Vagina (tissue), 2 donors: Measurements from ENCODE around the gene GPRIN2. TPM values are rescaled to one million over a fixed set of nuclear protein-coding genes. Genes with fewer than 3 reads are reported as not detected.
A peak's percentile ranks its signal among the peaks of the same experiment; 100 is the strongest.
"Not testable (repeated sequence)": the region's sequence is repeated elsewhere in the genome, so short reads cannot be mapped to it uniquely, and the experiment has no call there.

ENCODE experiments used
- DNase-seq, 2 donors: peaks; one replicate each; pipeline ENCODE4 v3.0.0-alpha.2; 2017; ENCODE audit errors: extremely low spot score in 2 of 2
- H3K27ac ChIP-seq: fragments of 200-600 bp; sonication (generic); one replicate; pipeline ENCODE4 v1.5.1; 2019
- H3K27me3 ChIP-seq: fragments of 200-600 bp; sonication (generic); one replicate; pipeline ENCODE4 v1.5.1; 2019
- H3K36me3 ChIP-seq, 2 donors: fragments of 200-600 bp; sonication (generic); one replicate each; pipeline ENCODE4 v1.5.1; 2017 to 2019
- H3K4me1 ChIP-seq: fragments of 200-600 bp; sonication (generic); one replicate; pipeline ENCODE4 v1.5.1; 2019
- H3K4me3 ChIP-seq, 2 donors: fragments of 200-600 bp; sonication (generic); 1 replicate in 1 of 2; 2 replicates in 1 of 2; pipeline ENCODE4 v1.5.1; 2016 to 2019
- H3K9me3 ChIP-seq: fragments of 200-600 bp; sonication (generic); one replicate; pipeline ENCODE4 v1.5.1; 2019
- intact Hi-C: fragments of 100-400 bp; cut with DNase I; formaldehyde crosslinking; loops from one replicate; pipeline ENCODE4 v1.15.1; 2023
- total RNA-seq: library from RNA; depleted of rRNA; stranded (reverse); fragments of >200 nt; gene quantifications from one replicate; pipeline ENCODE4 v1.2.3, GENCODE V29; 2016

GPRIN2 gene
- total RNA-seq, 1 donor from 2014 or later = 5.6 TPM

DNA sequence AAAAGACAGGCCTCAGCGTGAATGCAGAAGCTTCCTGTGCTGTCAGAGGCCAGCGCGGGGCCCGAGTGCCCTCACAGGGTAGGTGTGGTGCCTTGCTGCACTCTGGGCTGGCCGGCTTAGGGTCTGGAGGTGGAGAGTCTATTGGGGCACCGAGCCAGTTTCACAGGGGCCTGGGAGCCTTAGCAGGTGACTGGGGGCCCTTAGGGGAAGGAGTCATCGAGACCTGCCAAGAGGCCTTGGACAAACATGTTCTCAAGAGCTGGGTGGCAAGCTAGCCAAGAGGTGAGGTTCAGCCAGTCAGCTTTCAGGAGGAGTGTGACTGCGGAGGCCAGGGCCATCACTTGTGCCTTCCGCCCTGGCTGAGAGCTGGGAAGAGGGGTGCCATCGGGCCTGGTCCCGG lies 26.1 kb upstream of the GPRIN2 start:
- H3K36me3 ChIP-seq, H3K4me1 ChIP-seq, H3K9me3 ChIP-seq, H3K4me3 ChIP-seq, DNase-seq, H3K27me3 ChIP-seq, intact Hi-C loops, H3K27ac ChIP-seq: not testable (repeated sequence)

DNA sequence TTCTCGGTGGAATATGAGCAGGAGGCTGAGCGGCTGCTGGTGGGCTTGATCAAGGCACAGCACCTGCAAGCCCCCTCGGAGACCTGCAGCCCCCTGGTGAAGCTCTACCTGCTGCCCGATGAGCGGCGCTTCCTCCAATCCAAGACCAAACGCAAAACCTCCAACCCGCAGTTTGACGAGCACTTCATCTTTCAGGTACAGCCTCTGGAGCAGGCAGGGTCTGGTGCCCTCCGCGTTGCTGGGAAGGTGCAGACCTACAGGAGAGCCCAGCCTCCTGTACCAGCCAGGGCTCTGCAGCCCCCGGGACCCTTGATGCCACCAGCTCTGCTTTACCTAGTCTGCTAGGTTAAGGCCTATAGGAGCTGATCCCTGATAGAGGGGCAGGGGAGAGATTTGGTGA lies 25.5 kb upstream of the GPRIN2 start:
- H3K4me1 ChIP-seq, H3K27me3 ChIP-seq, H3K9me3 ChIP-seq, H3K27ac ChIP-seq, H3K4me3 ChIP-seq, DNase-seq, H3K36me3 ChIP-seq, intact Hi-C loops: not testable (repeated sequence)

GRCh38 chr10:46579378-46579777 lies 22.9 kb upstream of the GPRIN2 start:
- H3K36me3 ChIP-seq, H3K4me3 ChIP-seq, H3K27ac ChIP-seq, H3K9me3 ChIP-seq, H3K4me1 ChIP-seq, intact Hi-C loops, H3K27me3 ChIP-seq, DNase-seq: not testable (repeated sequence)

DNA sequence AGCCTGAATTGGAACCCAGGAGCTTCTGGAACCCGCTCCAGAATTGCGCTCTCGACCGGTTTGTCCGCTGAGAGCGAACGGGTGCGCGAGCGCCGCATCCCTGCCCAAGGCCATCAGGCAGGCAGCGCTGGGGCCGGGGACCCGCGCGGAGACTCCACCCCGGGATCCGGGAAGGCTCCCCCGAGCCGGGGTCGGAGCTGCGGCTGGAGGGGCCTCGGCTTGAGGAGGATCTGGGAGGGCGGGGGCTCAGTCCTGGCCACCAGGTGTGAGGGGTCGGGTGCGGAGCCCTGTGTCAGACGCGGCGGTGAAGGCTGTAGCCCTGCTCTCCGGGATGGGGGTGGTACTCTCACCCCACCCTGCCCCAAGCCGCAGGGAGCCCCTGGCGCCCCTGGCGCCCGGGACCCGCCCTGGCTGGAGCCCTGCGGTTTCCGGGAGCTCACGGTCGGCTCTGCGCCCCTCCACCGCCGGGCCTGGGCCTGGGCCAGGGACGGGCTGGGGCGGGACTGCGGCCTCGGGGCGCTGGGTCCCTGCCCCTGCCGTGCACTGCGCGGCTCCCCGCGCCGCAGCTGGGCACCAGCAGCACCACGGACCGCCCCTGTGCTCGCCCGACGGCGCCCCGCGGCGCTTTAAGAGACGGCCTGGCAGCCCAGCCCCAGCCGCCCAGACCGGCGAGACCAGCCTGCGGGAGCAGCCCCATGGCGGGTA lies 22.2 kb upstream of the GPRIN2 start, which contains the start of gene SYT15:
SYT15 (plus strand) TSS at position 655 of the 705 bp plus-strand sequence; CDS start at position 696, 41 bp downstream.
- H3K4me3 ChIP-seq = peak within 1 kb of the TSS in 1 of 2 donors; percentile 28

GRCh38 chr10:46577624-46578473 lies 21.4 kb upstream of the GPRIN2 start:
- H3K9me3 ChIP-seq, DNase-seq, intact Hi-C loops, H3K36me3 ChIP-seq, H3K27ac ChIP-seq, H3K4me1 ChIP-seq, H3K27me3 ChIP-seq, H3K4me3 ChIP-seq: not testable (repeated sequence)

More for the DNA sequence above, 22.2 kb upstream of the GPRIN2 start, which contains the start of gene SYT15:
- H3K36me3 ChIP-seq, DNase-seq, H3K9me3 ChIP-seq, intact Hi-C loops, H3K27ac ChIP-seq, H3K27me3 ChIP-seq, H3K4me1 ChIP-seq: not testable (repeated sequence)

DNA sequence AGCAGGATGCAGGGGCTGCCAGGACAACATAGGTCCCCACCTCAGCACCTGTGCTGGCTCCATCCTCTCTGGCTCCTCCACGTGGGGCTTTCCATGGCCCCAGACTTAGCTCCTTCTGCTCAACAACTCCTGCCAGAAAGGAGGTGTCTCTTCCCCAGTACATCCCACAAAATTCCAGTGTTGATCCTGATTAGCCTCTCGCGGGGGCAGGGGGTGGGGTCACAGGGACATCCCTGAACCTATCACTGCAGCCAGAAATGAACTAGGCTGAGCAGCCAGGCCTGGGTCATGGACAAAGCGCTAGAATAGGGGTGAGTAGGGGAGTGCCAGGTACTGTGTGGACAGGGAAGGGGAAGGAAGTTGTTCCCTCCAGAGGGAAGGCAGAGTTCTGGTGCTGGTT lies 17.4 kb upstream of the GPRIN2 start:
- intact Hi-C loops, H3K9me3 ChIP-seq, DNase-seq, H3K36me3 ChIP-seq, H3K4me3 ChIP-seq, H3K27me3 ChIP-seq, H3K4me1 ChIP-seq, H3K27ac ChIP-seq: not testable (repeated sequence)

- H3K4me3 ChIP-seq, H3K27me3 ChIP-seq, H3K4me1 ChIP-seq, H3K27ac ChIP-seq, H3K9me3 ChIP-seq, intact Hi-C loops, DNase-seq, H3K36me3 ChIP-seq: not testable (repeated sequence)
These were observed 16.9 kb upstream of the GPRIN2 start for GRCh38 chr10:46573314-46573713.

DNA sequence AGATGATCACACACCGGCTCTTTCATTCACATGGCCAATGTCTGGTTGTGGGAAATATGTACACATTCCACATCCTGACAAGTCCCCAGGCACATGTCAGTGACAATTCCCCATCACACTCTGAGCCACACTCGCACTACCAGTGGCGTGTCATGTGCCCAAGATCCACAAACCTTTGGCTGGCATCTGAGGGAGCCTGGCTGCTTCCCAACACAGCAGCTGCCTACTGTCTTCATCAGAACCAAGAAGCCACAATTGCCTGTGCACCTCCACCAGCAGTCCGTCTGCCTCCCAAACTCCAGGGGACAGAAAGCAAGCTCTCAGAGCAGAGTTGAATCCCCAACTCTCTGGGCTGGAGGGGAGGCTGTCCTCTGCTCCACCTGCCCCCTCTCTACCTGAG lies 16.3 kb upstream of the GPRIN2 start:
- H3K4me1 ChIP-seq, H3K36me3 ChIP-seq, H3K27ac ChIP-seq, H3K9me3 ChIP-seq, DNase-seq, H3K4me3 ChIP-seq, intact Hi-C loops, H3K27me3 ChIP-seq: not testable (repeated sequence)

DNA sequence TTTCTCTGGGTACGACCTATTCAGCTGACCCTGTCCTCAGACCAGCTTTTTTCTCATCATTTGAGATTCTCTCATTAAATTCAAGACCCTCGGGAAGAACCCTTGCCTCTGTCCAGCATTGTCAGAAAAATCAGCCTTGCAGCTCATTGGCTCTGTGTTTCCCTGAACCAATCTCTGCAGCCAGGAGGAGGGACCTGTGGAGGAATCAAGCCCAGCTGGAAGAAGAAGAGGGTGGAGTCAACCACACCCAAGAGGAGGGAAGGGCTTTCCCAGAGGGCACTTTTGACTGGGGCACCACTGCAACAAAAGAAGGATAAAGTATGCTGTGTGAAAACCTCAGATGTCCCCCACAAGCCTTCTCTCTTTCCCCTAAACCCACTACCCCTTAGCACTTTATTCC lies 14.2 kb upstream of the GPRIN2 start:
- intact Hi-C loops, H3K4me1 ChIP-seq, H3K27me3 ChIP-seq, H3K27ac ChIP-seq, H3K9me3 ChIP-seq, H3K36me3 ChIP-seq, H3K4me3 ChIP-seq, DNase-seq: not testable (repeated sequence)

- H3K9me3 ChIP-seq, H3K4me3 ChIP-seq, H3K36me3 ChIP-seq, DNase-seq, H3K4me1 ChIP-seq, H3K27me3 ChIP-seq, intact Hi-C loops, H3K27ac ChIP-seq: not testable (repeated sequence)
These were observed 10.7 kb upstream of the GPRIN2 start for GRCh38 chr10:46567151-46567550.
